K562 (cell line): ENCODE data around the gene CD70. TPM values are rescaled to one million over a fixed set of nuclear protein-coding genes. Genes with fewer than 3 reads are reported as not detected.
A peak's percentile ranks its signal among the peaks of the same experiment; 100 is the strongest.
"Not testable (repeated sequence)": the region's sequence is repeated elsewhere in the genome, so short reads cannot be mapped to it uniquely, and the experiment has no call there.

ENCODE experiments used
- ATAC-seq: fragments of 200-7000 bp; cut with Tn5 transposase; 3 replicates; pipeline ENCODE4 v1.9.1; 2020; ENCODE audit warnings: moderate library complexity
- BruUV-seq: library from RNA; stranded (reverse); fragments of 400-500 nt; replicated peaks from 2 replicates; lab custom pipeline; 2021; lab: Mats Ljungman, UMichigan
- CTCF ChIA-PET: fragments of 300-600 bp; formaldehyde crosslinking; extraction: SDS; loops from one replicate; lab custom pipeline; 2021; ENCODE audit warnings: low intra/inter-chr PET ratio; lab: Yijun Ruan, JAX
- POLR2A ChIA-PET: fragments of 300-600, 350-650 bp; sonication (Branson Sonifier 250); formaldehyde crosslinking; extraction: SDS; loops from one replicate; lab custom pipeline; 2021; ENCODE audit warnings: antibody characterized with exemption, inconsistent platforms; lab: Yijun Ruan, JAX
- DNase-seq, 4 experiments: peaks; one replicate each; pipeline versions ENCODE4 v3.0.0 to v3.0.0-alpha.2; 2011 to 2018; ENCODE audit warnings: low spot score in 3 of 4, mixed read lengths in 3 of 4; ENCODE audit errors: extremely low read depth in 1 of 4
- FAIRE-seq: peaks from 2 replicates; lab custom pipeline; 2011; peaks lifted over from hg19 to GRCh38; lab: Jason Lieb, UNC
- H2AFZ ChIP-seq: 2 replicates; pipeline ENCODE4 v1.6.0; 2011; ENCODE audit warnings: low read depth, low read length, control low read depth, inconsistent platforms
- H3K27ac ChIP-seq: fragments of 200-600 bp; 3 replicates; pipeline ENCODE4 v1.8.0; 2011; ENCODE audit warnings: low read depth, mild to moderate bottlenecking, control low read depth, inconsistent platforms, low read length, moderate library complexity, mixed read lengths; ENCODE audit errors: extremely low read depth
- H3K27me3 ChIP-seq, 2 experiments: fragments of 300-600 bp in 1 of 2; 2 replicates in 1 of 2; 3 replicates in 1 of 2; pipeline versions ENCODE4 v1.6.0 to v1.8.0; 2011; ENCODE audit warnings: inconsistent platforms in 2 of 2, low read length in 2 of 2, mild to moderate bottlenecking in 1 of 2, mixed read lengths in 1 of 2, moderate library complexity in 1 of 2; ENCODE audit not compliant: control insufficient read depth in 2 of 2, insufficient read depth in 2 of 2
- H3K36me3 ChIP-seq: fragments of 300-600 bp; 3 replicates; pipeline ENCODE4 v1.8.0; 2011; ENCODE audit warnings: mild to moderate bottlenecking, low read length, inconsistent platforms; ENCODE audit not compliant: control insufficient read depth, insufficient read depth
- H3K4me1 ChIP-seq, 2 experiments: fragments of 200-600 bp in 1 of 2; replicated peaks in 1 of 2; 2 replicates in 1 of 2; 3 replicates in 1 of 2; pipeline versions ENCODE4 v1.5.1 to v1.8.0; 2011; ENCODE audit warnings: inconsistent platforms in 2 of 2, low read length in 2 of 2, mild to moderate bottlenecking in 1 of 2, mixed read lengths in 1 of 2, moderate library complexity in 1 of 2; ENCODE audit not compliant: control insufficient read depth in 2 of 2, insufficient read depth in 2 of 2
- H3K4me2 ChIP-seq: 2 replicates; pipeline ENCODE4 v1.6.1; 2011; ENCODE audit warnings: low read length, control low read depth, inconsistent platforms, mixed read lengths; ENCODE audit not compliant: insufficient read depth
- H3K4me3 ChIP-seq: fragments of 200-600 bp; sonication (generic), shearing (Covaris generic); 2 replicates; pipeline ENCODE4 v1.5.1; 2016; ENCODE audit warnings: control low read depth, inconsistent platforms
- H3K79me2 ChIP-seq: fragments of 200-600 bp; 3 replicates; pipeline ENCODE4 v1.8.0; 2011; ENCODE audit warnings: low read length, inconsistent platforms; ENCODE audit not compliant: control insufficient read depth, insufficient read depth
- H3K9ac ChIP-seq, 2 experiments: 2 replicates each; pipeline versions ENCODE4 v1.6.0 to v1.6.1; 2011; ENCODE audit warnings: low read depth in 2 of 2, low read length in 2 of 2, control low read depth in 1 of 2, inconsistent platforms in 1 of 2, mild to moderate bottlenecking in 1 of 2, mixed read lengths in 1 of 2; ENCODE audit not compliant: insufficient read depth in 1 of 2
- H3K9me1 ChIP-seq: one replicate; pipeline ENCODE4 v1.6.0; 2011; ENCODE audit warnings: inconsistent platforms, mild to moderate bottlenecking, low read length, moderate library complexity; ENCODE audit not compliant: control insufficient read depth, insufficient read depth
- H3K9me3 ChIP-seq: replicated peaks from 2 replicates; pipeline ENCODE4 v1.5.1; 2011; ENCODE audit warnings: low read depth, low read length, inconsistent platforms; ENCODE audit not compliant: control insufficient read depth, insufficient read depth
- H4K20me1 ChIP-seq: replicated peaks from 2 replicates; pipeline ENCODE4 v1.6.1; 2011; ENCODE audit warnings: low read length, inconsistent platforms, mixed read lengths; ENCODE audit not compliant: control insufficient read depth, insufficient read depth
- ADNP ChIP-seq: fragments of 200-800 bp; sonication (Bioruptor generic); IDR thresholded peaks from 2 replicates; pipeline ENCODE4 v1.6.1; 2016; ENCODE audit warnings: missing genetic modification characterization, missing compliant biosample characterization
- BCOR ChIP-seq: fragments of 450-650 bp; IDR thresholded peaks from 2 replicates; pipeline ENCODE4 v1.6.1; 2016
- CBX1 ChIP-seq: sonication (generic); IDR thresholded peaks from 2 replicates; pipeline ENCODE4 v1.6.1; 2016; ENCODE audit warnings: antibody characterized with exemption, low read depth, mild to moderate bottlenecking
- KDM1A ChIP-seq, 2 experiments: fragments of 450-650 bp; IDR thresholded peaks; 2 replicates each; pipeline ENCODE4 v1.6.1; 2016; ENCODE audit warnings: mild to moderate bottlenecking in 2 of 2
- NFE2 ChIP-seq: IDR thresholded peaks from 2 replicates; pipeline ENCODE4 v1.6.1; 2014; ENCODE audit warnings: antibody characterized with exemption, low read depth
- RBM25 ChIP-seq: fragments of 200-400 bp; formaldehyde crosslinking; IDR thresholded peaks from 2 replicates; pipeline ENCODE4 v1.6.1; 2018; ENCODE audit warnings: low read length, low read depth, moderate library complexity; ENCODE audit not compliant: severe bottlenecking
- SMARCA5 ChIP-seq: fragments of 450-650 bp; IDR thresholded peaks from 2 replicates; pipeline ENCODE4 v1.6.1; 2016
- ZNF146 ChIP-seq: IDR thresholded peaks from one replicate; pipeline ENCODE4 v1.6.1; 2018; ENCODE audit warnings: missing compliant biosample characterization; ENCODE audit not compliant: unreplicated experiment
- WGBS: fragments of 100-300 bp; shearing (Covaris generic); methylation state at CpG from one replicate; pipeline ENCODE4 v1.1.6; 2016; ENCODE audit warnings: low coverage, mixed read lengths; ENCODE audit not compliant: insufficient coverage; ENCODE audit errors: missing lambda C conversion rate; 5-methylcytosine and 5-hydroxymethylcytosine counted together
- in situ Hi-C: fragments of 300-500 bp; cut with MboI; formaldehyde crosslinking; loops from 4 replicates; pipeline ENCODE4 v1.15.0; 2018; ENCODE audit warnings: inconsistent platforms, mixed read lengths
- intact Hi-C: fragments of 100-400 bp; cut with micrococcal nuclease; formaldehyde crosslinking; loops from 2 replicates; pipeline ENCODE4 v1.14.2; 2022
- polyA plus RNA-seq, 8 experiments: library from polyadenylated mRNA; depleted of rRNA in 4 of 8; stranded (reverse) in 5 of 8; unstranded in 3 of 8; fragments of >200 nt; fragmentation: Nextera tagmentation in 2 of 8; fragmentation: Illumina TruSeq in 1 of 8; extraction: Ambion mirVana in 2 of 8; extraction: Trizol in 1 of 8; gene quantifications; 2 replicates each; pipeline versions ENCODE4 v1.2.1 to v1.2.3, GENCODE V29; 2011 to 2014; ENCODE audit warnings: inconsistent platforms in 1 of 8, missing spikeins in 1 of 8
- total RNA-seq, 7 experiments: library from RNA; depleted of rRNA in 6 of 7; stranded (reverse); fragments of >200 nt in 6 of 7; fragmentation: Illumina TruSeq in 2 of 7; extraction: Trizol in 2 of 7; gene quantifications; 2 replicates each; pipeline versions ENCODE4 v1.2.1 to v1.2.3, GENCODE V29; 2011 to 2021; ENCODE audit warnings: low replicate concordance in 1 of 7

Gene CD70
- total and polyA plus RNA-seq, 9 of the 15 experiments (the other 6 are each of a cell fraction or from before 2014, with no cell fraction given), result 0.06 to 0.58 (median 0.33) TPM; not detected in 4

DNA sequence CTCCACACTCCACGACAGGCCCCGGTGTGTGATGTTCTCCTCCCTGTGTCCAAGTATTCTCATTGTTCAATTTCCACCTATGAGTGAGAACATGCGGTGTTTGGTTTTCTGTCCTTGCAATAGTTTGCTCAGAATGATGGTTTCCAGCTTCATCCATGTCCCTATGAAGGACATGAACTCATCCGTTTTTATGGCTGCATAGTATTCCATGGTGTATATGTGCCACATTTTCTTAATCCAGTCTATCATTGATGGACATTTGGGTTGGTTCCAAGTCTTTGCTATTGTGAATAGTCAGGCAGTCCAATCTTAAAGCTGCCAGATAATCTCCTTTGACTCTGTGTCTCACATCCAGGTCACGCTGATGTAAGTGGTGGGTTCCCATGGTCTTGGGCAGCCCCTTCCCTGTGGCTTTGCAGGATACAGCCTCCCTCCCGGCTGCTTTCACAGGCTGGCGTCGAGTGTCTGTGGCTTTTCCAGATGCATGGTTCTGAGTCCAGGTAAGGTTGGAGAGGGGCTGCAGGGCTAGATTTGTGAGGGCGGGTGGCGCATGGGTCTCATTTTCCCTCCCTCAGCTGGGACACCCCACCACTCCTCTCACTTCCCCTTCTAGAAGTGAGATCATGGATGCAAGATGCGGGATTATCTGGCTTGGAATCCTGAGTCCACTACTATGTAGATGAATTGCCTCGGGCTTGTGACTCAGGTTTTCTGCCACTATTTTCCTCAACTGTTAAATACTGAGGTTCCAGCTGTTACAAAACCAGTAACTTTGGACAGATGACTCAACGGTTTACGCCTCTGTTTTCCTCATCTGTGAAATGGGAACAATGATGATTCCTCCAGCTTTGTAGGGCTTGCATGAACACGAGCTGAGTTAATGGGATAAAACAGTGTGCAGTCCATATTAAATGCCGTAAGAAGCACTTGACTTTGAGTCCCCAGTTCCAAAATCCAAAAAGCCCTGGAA lies 8.2 kb downstream of the CD70 start:
- H2AFZ ChIP-seq, H3K4me3 ChIP-seq, H3K4me2 ChIP-seq, H3K9ac ChIP-seq, H3K79me2 ChIP-seq, H3K9me1 ChIP-seq, intact Hi-C loops, FAIRE-seq, in situ Hi-C loops, H3K36me3 ChIP-seq, H3K9me3 ChIP-seq, H4K20me1 ChIP-seq, H3K27ac ChIP-seq, ATAC-seq, CTCF ChIA-PET, DNase-seq, POLR2A ChIA-PET, BruUV-seq: not testable (repeated sequence)
- WGBS, result 35% methylated on average over 13 of the region's 16 CpGs
- TF ChIP-seq ZNF146 (CRISPR knock-in tag) (peak; percentile 69), BCOR (peak; percentile 93), KDM1A (IDR thresholded peaks at IDR 0.05) (peak; percentile 58 to 77; a peak in 3 of 4 replicates), CBX1 (peak; percentile 35; the same call in 1 of the 2 replicates), NFE2 (peak; percentile 11; the same call in 1 of the 2 replicates), SMARCA5 (0 out of 2 replicates have a peak, but pooled peaks have one; percentile 46), ADNP (tag) (peak; percentile 49; the same call in 1 of the 2 replicates), RBM25 (peak; percentile 94)
- Histone ChIP-seq H3K27me3 (peaks cover 0 to 11% of the 10 kb centered on the region in 2 experiments; a peak in 2 of 5 replicates), H3K4me1 (peaks cover 14 to 19% of the 10 kb centered on the region in 2 experiments; a peak in 4 of 5 replicates)
